ENCODE results near the gene RARRES2.

The RARRES2 gene

DNA sequence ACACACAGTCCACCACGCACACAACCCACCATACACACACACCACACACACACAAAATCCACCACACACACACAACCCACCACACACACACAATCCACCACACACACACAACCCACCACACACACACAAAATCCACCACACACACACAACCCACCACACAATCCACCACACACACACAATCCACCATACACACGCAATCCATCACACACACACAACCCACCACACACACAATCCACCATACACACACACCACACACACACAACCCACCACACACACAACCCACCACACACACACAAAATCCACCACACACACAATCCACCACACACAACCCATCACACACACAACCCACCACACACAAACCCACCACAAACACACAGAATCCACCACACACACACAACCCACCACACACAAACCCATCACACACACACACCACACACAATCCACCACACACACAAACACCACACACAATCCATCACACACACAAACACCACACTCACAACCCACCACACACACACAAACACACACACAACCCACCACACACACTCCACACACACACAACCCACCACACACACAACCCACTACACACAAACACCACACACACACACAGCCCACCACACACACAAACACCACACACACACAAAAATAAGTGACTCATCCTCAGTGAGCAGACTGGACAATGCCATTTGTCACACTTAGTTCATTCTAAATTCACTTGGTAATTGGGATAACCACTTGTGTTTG, 18.4 kb upstream of the RARRES2 start:
- TF ChIP-seq, protein P1, sequence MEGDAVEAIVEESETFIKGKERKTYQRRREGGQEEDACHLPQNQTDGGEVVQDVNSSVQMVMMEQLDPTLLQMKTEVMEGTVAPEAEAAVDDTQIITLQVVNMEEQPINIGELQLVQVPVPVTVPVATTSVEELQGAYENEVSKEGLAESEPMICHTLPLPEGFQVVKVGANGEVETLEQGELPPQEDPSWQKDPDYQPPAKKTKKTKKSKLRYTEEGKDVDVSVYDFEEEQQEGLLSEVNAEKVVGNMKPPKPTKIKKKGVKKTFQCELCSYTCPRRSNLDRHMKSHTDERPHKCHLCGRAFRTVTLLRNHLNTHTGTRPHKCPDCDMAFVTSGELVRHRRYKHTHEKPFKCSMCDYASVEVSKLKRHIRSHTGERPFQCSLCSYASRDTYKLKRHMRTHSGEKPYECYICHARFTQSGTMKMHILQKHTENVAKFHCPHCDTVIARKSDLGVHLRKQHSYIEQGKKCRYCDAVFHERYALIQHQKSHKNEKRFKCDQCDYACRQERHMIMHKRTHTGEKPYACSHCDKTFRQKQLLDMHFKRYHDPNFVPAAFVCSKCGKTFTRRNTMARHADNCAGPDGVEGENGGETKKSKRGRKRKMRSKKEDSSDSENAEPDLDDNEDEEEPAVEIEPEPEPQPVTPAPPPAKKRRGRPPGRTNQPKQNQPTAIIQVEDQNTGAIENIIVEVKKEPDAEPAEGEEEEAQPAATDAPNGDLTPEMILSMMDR (conservative IDR thresholded peaks at IDR 0.05) = no peak

DNA sequence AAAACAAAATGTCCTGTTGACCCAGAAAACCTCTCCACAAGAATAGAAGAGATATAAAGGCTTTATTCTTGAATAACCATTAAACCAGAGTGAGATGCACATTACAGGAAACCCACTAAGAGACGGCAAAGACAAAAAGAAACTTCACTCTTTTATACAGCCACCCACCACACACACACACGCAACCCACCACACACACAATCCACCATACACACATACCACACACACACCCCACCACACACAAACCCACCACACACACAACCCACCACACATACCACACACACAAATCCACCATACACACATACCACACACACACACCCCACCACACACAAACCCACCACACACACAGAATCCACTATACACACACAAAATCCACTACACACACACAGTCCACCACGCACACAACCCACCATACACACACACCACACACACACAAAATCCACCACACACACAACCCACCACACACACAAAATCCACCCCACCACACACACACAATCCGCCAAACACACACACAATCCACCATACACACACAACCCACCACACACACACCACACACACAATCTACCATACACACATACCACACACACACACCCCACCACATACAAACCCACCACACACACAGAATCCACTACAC, 17.7 kb upstream of the RARRES2 start:
- no peak overlapping the region for H3K27ac ChIP-seq
- TF ChIP-seq, protein P1 (conservative IDR thresholded peaks at IDR 0.05) = no peak

More for the DNA sequence above, 18.4 kb upstream of the RARRES2 start:
- peak overlapping the region; percentile 9; the same call in 1 of the 2 replicates for H3K27ac ChIP-seq

DNA sequence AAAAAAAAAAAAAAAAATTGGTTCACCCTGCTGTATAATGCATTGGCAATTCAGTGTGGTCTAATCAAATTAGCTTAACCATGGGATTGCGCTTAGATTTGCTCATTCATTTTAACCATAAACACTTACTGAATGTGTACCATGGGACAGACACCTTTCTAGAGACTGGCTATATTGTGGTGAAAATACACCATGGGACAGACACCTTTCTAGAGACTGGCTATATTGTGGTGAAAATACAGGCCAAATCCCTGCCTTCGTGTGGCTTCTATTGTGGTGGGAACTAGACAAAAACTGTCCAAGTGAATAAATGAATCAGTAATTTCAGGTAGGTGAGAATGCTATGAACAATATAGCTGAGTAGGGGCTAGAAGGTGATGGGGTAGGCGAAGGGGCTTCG, 17.0 kb upstream of the RARRES2 start:
- TF ChIP-seq, protein P1 (conservative IDR thresholded peaks at IDR 0.05) = no peak
- H3K27ac ChIP-seq = no peak overlapping the region

DNA sequence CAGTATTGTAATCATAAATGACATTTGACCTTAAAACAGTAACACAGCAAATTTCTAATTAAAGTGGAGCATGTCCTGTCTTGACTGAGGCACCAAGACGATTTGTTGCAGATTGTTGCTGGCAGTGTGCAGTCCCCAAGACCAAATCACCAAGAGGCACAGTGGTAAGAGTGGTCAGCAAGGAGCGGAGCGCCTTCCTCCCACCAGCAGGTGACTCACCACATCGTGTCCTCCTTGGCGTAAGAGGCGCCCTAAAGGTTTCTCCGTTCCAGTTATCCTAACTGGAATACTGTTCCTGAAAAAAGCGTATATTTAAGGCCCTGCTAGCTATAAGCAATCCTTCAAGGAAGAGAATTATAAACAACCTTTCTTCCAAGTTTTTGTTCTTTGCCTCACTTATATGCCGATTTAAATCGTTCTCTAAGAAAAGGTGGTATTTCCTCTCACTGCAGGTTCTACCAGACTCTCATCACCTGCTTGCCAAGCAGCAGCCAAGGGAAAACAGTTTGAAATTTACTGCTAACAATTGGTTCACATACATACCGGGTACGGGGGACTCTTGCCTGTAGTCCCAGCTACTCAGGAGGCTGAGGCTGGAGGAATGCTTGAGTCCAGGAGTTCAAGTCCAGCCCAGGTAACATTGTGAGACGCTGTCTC, 16.5 kb upstream of the RARRES2 start:
- TF ChIP-seq, protein P1 (conservative IDR thresholded peaks at IDR 0.05) = no peak
- H3K27ac ChIP-seq = no peak overlapping the region

DNA sequence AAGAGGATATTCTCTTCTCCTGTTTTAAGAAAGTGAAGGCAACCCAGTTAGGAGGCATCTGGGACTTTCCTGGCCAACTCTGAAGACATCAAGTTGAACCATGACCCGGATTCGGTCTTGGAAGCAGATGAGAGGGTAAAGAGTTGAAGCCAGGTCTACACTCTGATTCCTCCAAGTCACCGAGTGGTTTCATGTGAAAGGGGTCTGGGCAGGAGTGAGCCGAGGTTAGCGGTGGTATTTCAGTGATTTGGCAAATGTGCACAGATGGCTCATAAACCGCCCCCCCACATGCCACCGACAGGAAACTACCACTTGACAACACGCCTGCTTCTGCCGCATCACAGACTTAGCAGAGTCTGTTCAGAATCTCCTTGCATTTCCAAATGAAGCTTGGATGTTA, 15.8 kb upstream of the RARRES2 start:
- H3K27ac ChIP-seq = no peak overlapping the region
- TF ChIP-seq, protein P1 (conservative IDR thresholded peaks at IDR 0.05) = no peak

DNA sequence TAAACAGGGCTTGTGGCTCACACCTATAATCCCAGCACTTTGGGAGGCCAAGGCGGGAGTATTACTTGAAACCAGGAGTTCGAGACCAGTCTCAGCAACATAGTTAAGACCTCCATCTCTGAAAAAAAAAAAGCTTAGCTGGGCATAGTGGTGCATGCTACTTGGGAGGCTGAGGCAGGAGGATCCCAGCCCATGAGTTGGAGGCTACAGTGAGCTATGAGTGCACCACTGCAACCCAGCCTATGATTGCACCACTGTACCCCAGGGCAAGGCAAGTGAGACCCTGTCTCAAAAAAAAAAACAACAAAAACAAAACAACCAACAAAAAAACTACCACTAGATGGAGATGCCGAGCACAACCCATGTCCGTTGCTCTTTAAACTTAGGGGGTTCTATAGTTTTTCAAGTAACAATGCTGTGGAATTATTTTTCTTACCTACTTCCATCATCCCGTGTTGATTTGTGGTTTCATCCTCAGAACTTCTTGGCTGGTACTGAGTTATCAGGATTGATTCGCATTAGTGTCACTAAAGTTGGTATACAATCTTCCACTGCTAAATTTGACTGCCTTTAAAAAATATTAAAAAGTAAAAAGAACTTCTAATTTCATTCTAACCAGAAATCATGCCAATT, 15.0 kb upstream of the RARRES2 start:
- H3K27ac ChIP-seq = peak overlapping the region; percentile 71
- TF ChIP-seq, protein P1 (conservative IDR thresholded peaks at IDR 0.05) = peak; percentile 87

DNA sequence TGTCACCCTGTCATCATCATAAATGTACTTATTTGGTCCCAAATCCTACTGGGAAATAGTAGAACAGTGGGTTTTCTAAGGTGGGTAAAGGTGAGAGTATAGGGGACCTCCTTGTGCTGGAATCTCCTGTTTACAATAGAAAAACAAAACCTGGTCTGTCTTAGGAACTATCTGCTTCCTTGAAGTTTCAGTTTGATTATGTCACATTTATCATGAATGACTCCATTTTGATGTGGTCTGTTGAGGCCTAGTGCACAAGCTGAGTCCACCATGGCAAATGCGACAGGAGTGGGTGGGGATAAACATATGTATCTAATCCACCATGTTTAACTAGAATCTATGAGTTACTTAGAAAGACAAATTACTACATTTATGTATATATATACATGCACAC, 14.2 kb upstream of the RARRES2 start:
- H3K27ac ChIP-seq = peak overlapping the region; percentile 71
- TF ChIP-seq, protein P1 (conservative IDR thresholded peaks at IDR 0.05) = no peak
